Kidney (tissue), 14 donors: ENCODE measurements around the gene PEX14. TPM values are rescaled to one million over a fixed set of nuclear protein-coding genes. Genes with fewer than 3 reads are reported as not detected.
A peak's percentile ranks its signal among the peaks of the same experiment; 100 is the strongest.

ENCODE experiments used
- DNase-seq, 5 donors: peaks; one replicate each; pipeline ENCODE4 v3.0.0-alpha.2; 2013 to 2020
- FAIRE-seq: peaks from 2 replicates; lab custom pipeline; 2012; peaks lifted over from hg19 to GRCh38; lab: Jason Lieb, UNC
- H3K27ac ChIP-seq, 2 donors: one replicate each; pipeline ENCODE4 v1.7.0; 2013; ENCODE audit warnings: low read depth in 2 of 2, low read length in 2 of 2, inconsistent platforms in 1 of 2
- H3K27me3 ChIP-seq: one replicate; pipeline ENCODE4 v1.7.1; 2013; ENCODE audit warnings: low read length, inconsistent platforms; ENCODE audit not compliant: control insufficient read depth, insufficient read depth
- H3K36me3 ChIP-seq, 3 donors: one replicate each; pipeline versions ENCODE4 v1.7.0 to v1.7.1; 2013; ENCODE audit warnings: low read length in 3 of 3, control low read depth in 1 of 3, inconsistent platforms in 1 of 3; ENCODE audit not compliant: insufficient read depth in 3 of 3, control insufficient read depth in 2 of 3
- H3K4me1 ChIP-seq, 3 donors: one replicate each; pipeline versions ENCODE4 v1.7.0 to v1.7.1; 2013; ENCODE audit warnings: low read length in 3 of 3, inconsistent platforms in 1 of 3, low read depth in 1 of 3; ENCODE audit not compliant: control insufficient read depth in 2 of 3, insufficient read depth in 2 of 3
- H3K4me3 ChIP-seq, 3 donors: one replicate each; pipeline versions ENCODE4 v1.7.0 to v1.8.1; 2013; ENCODE audit warnings: low read length in 3 of 3, control low read depth in 1 of 3, inconsistent platforms in 1 of 3
- H3K9ac ChIP-seq, 3 donors: one replicate each; pipeline versions ENCODE4 v1.7.0 to v1.7.1; 2013; ENCODE audit warnings: low read length in 3 of 3, control low read depth in 1 of 3, inconsistent platforms in 1 of 3
- H3K9me3 ChIP-seq, 3 donors: one replicate each; pipeline versions ENCODE4 v1.7.0 to v1.7.1; 2013; ENCODE audit warnings: low read length in 3 of 3, control low read depth in 1 of 3, inconsistent platforms in 1 of 3; ENCODE audit not compliant: control insufficient read depth in 2 of 3, insufficient read depth in 1 of 3
- intact Hi-C: fragments of 100-400 bp; cut with DNase I; formaldehyde crosslinking; loops from one replicate; pipeline ENCODE4 v1.11.1; 2022
- polyA plus RNA-seq: library from polyadenylated mRNA; stranded (reverse); fragments of 350-450 nt; fragmentation: Illumina TruSeq; extraction: RNeasy Lipid Tissue Mini Kit (QIAGEN cat#74804); gene quantifications from one replicate; pipeline ENCODE4 v1.2.3, GENCODE V29; 2014; ENCODE audit warnings: low read depth, low replicate concordance; ENCODE audit not compliant: insufficient read depth
- total RNA-seq: library from RNA; stranded (reverse); fragmentation: NEBNext Ultra II Directional; extraction: Animal tissue kit (Norgen Biotek cat#: 25700); gene quantifications from one replicate; pipeline ENCODE4 v1.2.1, GENCODE V29; 2021
- TF ChIP-seq, protein P1 (sequence below): IDR thresholded peaks from 3 replicates; pipeline ENCODE4 v1.5.1; 2012; ENCODE audit warnings: mild to moderate bottlenecking, moderate library complexity, borderline replicate concordance; ENCODE audit not compliant: insufficient read depth; ENCODE audit errors: extremely low read depth
- donor health status: control.
- donor health status: control.
- donor health status: control.
- donor health status: control.
- donor health status: control.
- donor health status: DM: yes; HTN: yes; CAD: no.
- donor health status: Normal renal cell carcinoma (clear cell type).

Gene PEX14
- total and polyA plus RNA-seq, 2 donors from 2014 or later: 22.8 to 25.8 TPM

DNA sequence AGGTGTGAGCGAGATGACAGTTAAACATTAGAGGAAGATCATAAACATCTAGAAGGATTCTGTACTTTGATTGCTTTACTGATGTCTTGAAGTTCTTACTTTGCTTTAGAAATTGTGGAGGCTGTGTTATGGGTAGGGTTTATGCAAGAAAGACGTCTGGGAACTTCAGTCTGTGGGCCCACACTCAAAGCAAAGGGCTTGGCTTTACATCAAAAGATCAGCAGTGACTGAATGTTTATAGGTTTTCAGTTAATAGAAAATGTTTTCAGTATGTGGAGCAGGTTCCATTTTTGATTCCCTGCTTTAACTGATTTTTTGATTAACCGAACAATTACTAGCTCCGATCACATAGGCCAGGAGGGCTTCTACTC lies 31.9 kb downstream of the PEX14 start:
- intact Hi-C loops: no loop called here
- TF ChIP-seq, protein P1, sequence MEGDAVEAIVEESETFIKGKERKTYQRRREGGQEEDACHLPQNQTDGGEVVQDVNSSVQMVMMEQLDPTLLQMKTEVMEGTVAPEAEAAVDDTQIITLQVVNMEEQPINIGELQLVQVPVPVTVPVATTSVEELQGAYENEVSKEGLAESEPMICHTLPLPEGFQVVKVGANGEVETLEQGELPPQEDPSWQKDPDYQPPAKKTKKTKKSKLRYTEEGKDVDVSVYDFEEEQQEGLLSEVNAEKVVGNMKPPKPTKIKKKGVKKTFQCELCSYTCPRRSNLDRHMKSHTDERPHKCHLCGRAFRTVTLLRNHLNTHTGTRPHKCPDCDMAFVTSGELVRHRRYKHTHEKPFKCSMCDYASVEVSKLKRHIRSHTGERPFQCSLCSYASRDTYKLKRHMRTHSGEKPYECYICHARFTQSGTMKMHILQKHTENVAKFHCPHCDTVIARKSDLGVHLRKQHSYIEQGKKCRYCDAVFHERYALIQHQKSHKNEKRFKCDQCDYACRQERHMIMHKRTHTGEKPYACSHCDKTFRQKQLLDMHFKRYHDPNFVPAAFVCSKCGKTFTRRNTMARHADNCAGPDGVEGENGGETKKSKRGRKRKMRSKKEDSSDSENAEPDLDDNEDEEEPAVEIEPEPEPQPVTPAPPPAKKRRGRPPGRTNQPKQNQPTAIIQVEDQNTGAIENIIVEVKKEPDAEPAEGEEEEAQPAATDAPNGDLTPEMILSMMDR: no peak

DNA sequence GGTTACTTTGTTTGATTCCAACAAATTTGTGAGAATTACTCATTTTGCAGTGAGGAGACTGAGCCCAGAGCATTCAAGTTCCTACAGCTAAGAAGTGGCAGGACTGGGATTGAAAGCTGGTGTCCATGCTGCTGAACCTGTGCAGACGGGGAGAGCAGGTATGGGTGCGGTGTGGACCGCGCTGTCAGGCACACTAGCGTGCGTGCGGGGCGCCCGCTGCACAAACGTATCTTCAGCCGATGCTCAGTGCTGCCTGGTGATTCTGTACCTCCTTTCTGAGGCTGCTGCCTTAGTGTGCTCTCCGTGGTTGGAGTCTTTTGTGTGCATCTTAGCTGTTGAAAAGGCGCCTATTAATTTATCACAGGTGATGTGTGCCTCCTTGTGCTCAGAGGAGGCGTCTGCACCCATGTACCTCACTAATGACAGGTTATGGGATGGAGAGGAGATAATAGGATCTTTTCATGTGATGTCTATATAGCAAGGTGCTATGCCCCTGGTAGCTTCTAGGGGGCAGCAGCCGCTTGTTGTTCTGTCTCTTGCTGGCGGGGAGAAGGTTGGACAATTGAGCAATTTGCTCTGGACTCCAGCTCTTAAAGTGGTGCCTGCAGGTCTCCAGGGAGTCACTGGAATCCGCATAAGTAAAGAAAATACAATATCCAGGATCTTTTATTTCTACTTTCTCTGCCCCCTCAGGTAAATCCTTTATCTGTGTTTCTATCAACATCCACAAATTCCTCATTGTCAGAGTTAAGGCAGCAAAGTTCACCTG lies 32.5 kb downstream of the PEX14 start:
- intact Hi-C loops: no loop called here
- peak; percentile 70 for FAIRE-seq
- Histone ChIP-seq H3K9me3 (no peaks in the 10 kb centered on the region), H3K36me3 (no peaks in the 10 kb centered on the region), H3K9ac (no peak overlapping the region), H3K27me3 (no peaks in the 10 kb centered on the region), H3K4me3 (no peak overlapping the region), H3K27ac (no peak overlapping the region), H3K4me1 (peaks cover 0 to 24% (median 16%) of the 10 kb centered on the region in 3 donors)
- TF ChIP-seq, protein P1: peak; percentile 67
- peak in 4 of 5 donors; percentile 59 to 84 (median 78) for DNase-seq

More for the DNA sequence above, 31.9 kb downstream of the PEX14 start:
- Histone ChIP-seq H3K27me3 (no peaks in the 10 kb centered on the region), H3K9me3 (no peaks in the 10 kb centered on the region), H3K9ac (no peak overlapping the region), H3K36me3 (no peaks in the 10 kb centered on the region), H3K4me3 (no peak overlapping the region), H3K27ac (no peak overlapping the region), H3K4me1 (peaks cover 0 to 24% (median 16%) of the 10 kb centered on the region in 3 donors)
- FAIRE-seq (no peak), DNase-seq (no peak)

DNA sequence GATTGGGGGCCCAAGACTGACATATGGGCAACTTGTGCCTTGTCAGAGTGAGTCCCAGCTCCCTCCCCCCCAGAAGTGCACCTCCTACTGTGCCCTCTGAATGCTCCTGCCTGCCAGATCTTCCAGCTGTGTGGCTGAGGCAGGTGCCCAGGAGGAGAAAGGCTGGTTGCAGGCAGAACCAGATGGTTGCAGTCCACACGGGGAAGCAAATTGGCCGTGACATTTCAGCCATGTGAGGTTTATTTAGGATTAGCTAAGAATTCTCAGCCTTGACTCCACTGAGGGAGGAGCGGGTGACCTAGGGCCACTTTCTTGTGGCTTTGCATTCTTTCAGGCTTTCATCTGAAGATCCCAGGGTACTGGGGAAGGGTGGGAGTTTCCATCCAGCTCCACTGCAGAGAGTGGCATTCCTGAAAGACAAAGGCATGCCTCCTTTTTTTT lies 33.8 kb downstream of the PEX14 start:
- peak in 4 of 5 donors; percentile 56 to 80 (median 68) for DNase-seq
- Histone ChIP-seq H3K27ac (peak overlapping the region; percentile 4 to 85), H3K36me3 (no peaks in the 10 kb centered on the region), H3K4me3 (no peak overlapping the region), H3K27me3 (no peaks in the 10 kb centered on the region), H3K9me3 (no peaks in the 10 kb centered on the region), H3K9ac (no peak overlapping the region), H3K4me1 (peaks cover 0 to 27% (median 16%) of the 10 kb centered on the region in 3 donors)
- intact Hi-C loops: no loop called here
- TF ChIP-seq, protein P1: no peak
- no peak for FAIRE-seq
